ENCODE measurements around the gene TMEM242.

The TMEM242 gene

GRCh38 chr6:157323255-157323965, at the start of gene TMEM242:
TMEM242 (minus strand) TSS chr6:157323519; CDS start chr6:157323499, 20 bp downstream.
- TF ChIP-seq CTCF (IDR thresholded peaks at IDR 0.05; ENCODE audit: borderline replicate concordance, control extremely low read depth, extremely low read depth, insufficient read depth, missing control alignments): no peak
- DNase-seq (ENCODE audit: low spot score): peak; percentile 89
- in situ Hi-C loops (cut with MboI; ENCODE audit: low sequenced_read_pairs, unreplicated experiment): no loop called here

GRCh38 chr6:157372501-157373280, 49.4 kb upstream of the TMEM242 start:
- in situ Hi-C loops (cut with MboI; ENCODE audit: low sequenced_read_pairs, unreplicated experiment): no loop called here
- no peak for TF ChIP-seq CTCF (IDR thresholded peaks at IDR 0.05; ENCODE audit: borderline replicate concordance, control extremely low read depth, extremely low read depth, insufficient read depth, missing control alignments)
- no peak for DNase-seq (ENCODE audit: low spot score)

GRCh38 chr6:157370755-157371154, 47.4 kb upstream of the TMEM242 start:
- in situ Hi-C loops (cut with MboI; ENCODE audit: low sequenced_read_pairs, unreplicated experiment): no loop called here
- no peak for DNase-seq (ENCODE audit: low spot score)
- no peak for TF ChIP-seq CTCF (IDR thresholded peaks at IDR 0.05; ENCODE audit: borderline replicate concordance, control extremely low read depth, extremely low read depth, insufficient read depth, missing control alignments)

GRCh38 chr6:157368359-157369049, 45.2 kb upstream of the TMEM242 start:
- no peak for DNase-seq (ENCODE audit: low spot score)
- no peak for TF ChIP-seq CTCF (IDR thresholded peaks at IDR 0.05; ENCODE audit: borderline replicate concordance, control extremely low read depth, extremely low read depth, insufficient read depth, missing control alignments)
- in situ Hi-C loops (cut with MboI; ENCODE audit: low sequenced_read_pairs, unreplicated experiment): no loop called here

GRCh38 chr6:157366648-157367047, 43.3 kb upstream of the TMEM242 start:
- TF ChIP-seq CTCF (IDR thresholded peaks at IDR 0.05; ENCODE audit: borderline replicate concordance, control extremely low read depth, extremely low read depth, insufficient read depth, missing control alignments): no peak
- no peak for DNase-seq (ENCODE audit: low spot score)
- in situ Hi-C loops (cut with MboI; ENCODE audit: low sequenced_read_pairs, unreplicated experiment): no loop called here

GRCh38 chr6:157364705-157365104, 41.4 kb upstream of the TMEM242 start:
- no peak for DNase-seq (ENCODE audit: low spot score)
- in situ Hi-C loops (cut with MboI; ENCODE audit: low sequenced_read_pairs, unreplicated experiment): no loop called here
- TF ChIP-seq CTCF (IDR thresholded peaks at IDR 0.05; ENCODE audit: borderline replicate concordance, control extremely low read depth, extremely low read depth, insufficient read depth, missing control alignments): no peak
